ENCODE data around the gene OLFML2B.

The OLFML2B gene

GRCh38 chr1:162004441-162004950 lies 19.2 kb downstream of the OLFML2B start:
- DNase-seq: no peak

- DNase-seq: no peak
Observed at GRCh38 chr1:162003830-162004215, 19.8 kb downstream of the OLFML2B start.

- no peak for DNase-seq
Observed at GRCh38 chr1:162003061-162003829, 20.4 kb downstream of the OLFML2B start.

- no peak for DNase-seq
Observed at GRCh38 chr1:162000053-162000420, 23.6 kb downstream of the OLFML2B start.

- DNase-seq: no peak
Observed at GRCh38 chr1:161999301-162000052, 24.2 kb downstream of the OLFML2B start.

- DNase-seq: no peak
Observed at GRCh38 chr1:161998811-161999210, 24.9 kb downstream of the OLFML2B start.

GRCh38 chr1:161997152-161997551 lies 26.5 kb downstream of the OLFML2B start:
- no peak for DNase-seq

GRCh38 chr1:161994175-161994668 lies 29.4 kb downstream of the OLFML2B start:
- no peak for DNase-seq

GRCh38 chr1:161993576-161993975 lies 30.1 kb downstream of the OLFML2B start:
- no peak for DNase-seq

- DNase-seq: no peak
Observed at GRCh38 chr1:161989786-161990185, 33.9 kb downstream of the OLFML2B start.

GRCh38 chr1:161989108-161989507 lies 34.6 kb downstream of the OLFML2B start:
- no peak for DNase-seq

- DNase-seq: no peak
Observed at GRCh38 chr1:161988413-161988812, 35.3 kb downstream of the OLFML2B start.

GRCh38 chr1:161987872-161988271 lies 35.8 kb downstream of the OLFML2B start:
- DNase-seq: no peak

- no peak for DNase-seq
Observed at GRCh38 chr1:161987303-161987702, 36.4 kb downstream of the OLFML2B start.

GRCh38 chr1:161986328-161986727 lies 37.3 kb downstream of the OLFML2B start:
- no peak for DNase-seq

- no peak for DNase-seq
Observed at GRCh38 chr1:161985301-161985822, 38.3 kb downstream of the OLFML2B start.

GRCh38 chr1:161983725-161984124 lies 39.9 kb downstream of the OLFML2B start:
- no peak for DNase-seq

- DNase-seq: no peak
Observed at GRCh38 chr1:161982917-161983316, 40.8 kb downstream of the OLFML2B start.

GRCh38 chr1:161982507-161982895 lies 41.2 kb downstream of the OLFML2B start:
- DNase-seq: no peak

GRCh38 chr1:161981735-161982506 lies 41.7 kb downstream of the OLFML2B start:
- no peak for DNase-seq

GRCh38 chr1:161981126-161981525 lies 42.5 kb downstream of the OLFML2B start:
- DNase-seq: no peak

GRCh38 chr1:161978011-161978790 lies 45.5 kb downstream of the OLFML2B start:
- DNase-seq: no peak
